Body of pancreas (tissue), 4 donors: Measurements from ENCODE around the gene AADACL3.

Experiments
- CTCF ChIP-seq, 7 experiments: fragments of 450-650 bp in 4 of 7; fragments of 200-600 bp in 3 of 7; sonication (generic) in 3 of 7; IDR thresholded peaks; one replicate each; pipeline ENCODE4 v1.5.1; 2016 to 2019; ENCODE audit warnings: antibody characterized with exemption in 7 of 7
- POLR2A ChIP-seq, 3 donors: fragments of 450-650 bp; IDR thresholded peaks; one replicate each; pipeline ENCODE4 v1.6.1; 2016; ENCODE audit warnings: antibody characterized with exemption in 3 of 3, mild to moderate bottlenecking in 2 of 3

DNA sequence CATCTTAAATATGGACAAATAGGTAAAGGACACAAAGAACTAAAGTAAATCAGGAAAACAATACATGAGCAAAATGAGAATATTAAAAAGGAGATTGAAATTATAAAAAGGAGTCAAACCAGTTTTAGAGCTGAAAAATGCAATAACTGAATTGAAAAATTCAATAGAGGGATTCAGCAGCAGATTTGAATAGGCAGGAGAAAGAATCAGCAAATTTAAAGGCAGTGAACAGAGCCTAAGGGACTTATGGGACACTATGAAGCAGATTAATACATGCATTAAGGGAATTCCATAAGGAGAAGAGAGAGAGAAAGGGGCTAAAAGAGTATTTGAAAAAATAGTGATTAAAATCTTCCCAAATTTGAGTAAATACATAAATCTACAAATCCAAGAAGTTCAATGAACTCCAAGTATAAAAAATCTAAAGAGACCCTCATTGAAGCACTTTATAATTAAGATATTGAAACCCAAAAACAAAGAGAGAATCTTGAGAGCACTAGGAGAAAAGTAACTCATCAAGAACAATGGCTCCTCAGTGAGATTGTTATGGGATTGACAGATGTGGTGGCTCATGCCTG, 33.0 kb downstream of the AADACL3 start:
- TF ChIP-seq CTCF (IDR thresholded peaks at IDR 0.05) (no peak), POLR2A (IDR thresholded peaks at IDR 0.05) (no peak)
